Osteoblast (primary cell): Measurements from ENCODE around the gene GCC1. TPM values are rescaled to one million over a fixed set of nuclear protein-coding genes. Genes with fewer than 3 reads are reported as not detected.

Source experiments
- DNase-seq: peaks from one replicate; pipeline ENCODE4 v3.0.0; 2011; ENCODE audit warnings: low spot score, mixed read lengths; ENCODE audit not compliant: insufficient read length; ENCODE audit errors: missing footprints
- H2AFZ ChIP-seq: 2 replicates; pipeline ENCODE4 v1.6.0; 2011; ENCODE audit warnings: mild to moderate bottlenecking, low read length
- H3K27ac ChIP-seq: 2 replicates; pipeline ENCODE4 v1.5.1; 2011; ENCODE audit warnings: mild to moderate bottlenecking, low read depth, low read length, moderate library complexity
- H3K27me3 ChIP-seq: 2 replicates; pipeline ENCODE4 v1.6.0; 2012; ENCODE audit warnings: mild to moderate bottlenecking, control low read depth, inconsistent platforms, low read length, moderate library complexity; ENCODE audit not compliant: insufficient read depth
- H3K36me3 ChIP-seq: 2 replicates; pipeline ENCODE4 v1.5.1; 2011; ENCODE audit warnings: mild to moderate bottlenecking, low read length, control low read depth, moderate library complexity; ENCODE audit not compliant: insufficient read depth
- H3K4me1 ChIP-seq: 2 replicates; pipeline ENCODE4 v1.5.1; 2011; ENCODE audit warnings: mild to moderate bottlenecking, low read length, control low read depth, moderate library complexity; ENCODE audit not compliant: insufficient read depth
- H3K4me2 ChIP-seq: 2 replicates; pipeline ENCODE4 v1.6.0; 2011; ENCODE audit warnings: mild to moderate bottlenecking, low read length; ENCODE audit not compliant: insufficient read depth
- H3K4me3 ChIP-seq: fragments of 200-600 bp; sonication (generic); 3 replicates; pipeline ENCODE4 v1.5.1; 2012; ENCODE audit warnings: mild to moderate bottlenecking, low read length, inconsistent platforms; ENCODE audit not compliant: insufficient read depth
- H3K79me2 ChIP-seq: 2 replicates; pipeline ENCODE4 v1.6.0; 2012; ENCODE audit warnings: mild to moderate bottlenecking, low read length, control low read depth, inconsistent platforms; ENCODE audit not compliant: insufficient read depth
- H3K9me3 ChIP-seq: 2 replicates; pipeline ENCODE4 v1.5.1; 2011; ENCODE audit warnings: low read depth, low read length, control low read depth
- H4K20me1 ChIP-seq: 2 replicates; pipeline ENCODE4 v1.6.0; 2012; ENCODE audit warnings: mild to moderate bottlenecking, low read length, control low read depth; ENCODE audit not compliant: insufficient read depth
- total RNA-seq: library from RNA; depleted of rRNA; stranded (reverse); fragments of >200 nt; gene quantifications from 2 replicates; pipeline ENCODE4 v1.2.3, GENCODE V29; 2012
- TF ChIP-seq, protein P1 (sequence below): IDR thresholded peaks from 2 replicates; pipeline ENCODE4 v1.5.1; 2011; ENCODE audit warnings: mild to moderate bottlenecking, low read depth, low read length, moderate library complexity; ENCODE audit errors: extremely low read depth

Gene GCC1
- total RNA-seq, 1 donor: 24.2 TPM

DNA sequence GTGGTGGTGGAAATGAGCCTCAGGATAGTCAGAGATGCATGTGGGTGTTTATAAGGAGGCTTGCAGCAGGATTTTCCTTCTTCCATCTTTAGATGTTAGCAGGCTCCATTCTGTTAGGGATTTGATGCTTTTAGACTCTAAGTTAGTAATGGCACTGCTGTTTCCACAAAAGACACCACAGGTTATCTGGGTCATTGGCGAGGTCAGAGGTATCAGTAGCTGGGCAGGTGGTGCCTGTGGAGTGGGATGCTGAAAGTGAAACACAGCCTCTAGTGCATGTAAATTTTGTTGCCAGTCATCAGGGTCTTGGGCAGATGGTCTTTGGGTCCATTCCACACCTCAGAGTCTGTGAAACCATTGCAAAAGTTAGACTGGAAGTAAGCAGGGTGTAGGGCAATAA, 33.4 kb upstream of the GCC1 start:
- Histone ChIP-seq H3K4me3 (no peak overlapping the region), H3K27ac (no peak overlapping the region), H3K4me1 (no peaks in the 10 kb centered on the region), H3K9me3 (no peaks in the 10 kb centered on the region), H3K79me2 (no peaks in the 10 kb centered on the region), H3K27me3 (peaks cover 84% of the 10 kb centered on the region), H3K4me2 (no peak overlapping the region), H3K36me3 (no peaks in the 10 kb centered on the region), H4K20me1 (peaks cover 2% of the 10 kb centered on the region), H2AFZ (no peak overlapping the region)
- TF ChIP-seq, protein P1, sequence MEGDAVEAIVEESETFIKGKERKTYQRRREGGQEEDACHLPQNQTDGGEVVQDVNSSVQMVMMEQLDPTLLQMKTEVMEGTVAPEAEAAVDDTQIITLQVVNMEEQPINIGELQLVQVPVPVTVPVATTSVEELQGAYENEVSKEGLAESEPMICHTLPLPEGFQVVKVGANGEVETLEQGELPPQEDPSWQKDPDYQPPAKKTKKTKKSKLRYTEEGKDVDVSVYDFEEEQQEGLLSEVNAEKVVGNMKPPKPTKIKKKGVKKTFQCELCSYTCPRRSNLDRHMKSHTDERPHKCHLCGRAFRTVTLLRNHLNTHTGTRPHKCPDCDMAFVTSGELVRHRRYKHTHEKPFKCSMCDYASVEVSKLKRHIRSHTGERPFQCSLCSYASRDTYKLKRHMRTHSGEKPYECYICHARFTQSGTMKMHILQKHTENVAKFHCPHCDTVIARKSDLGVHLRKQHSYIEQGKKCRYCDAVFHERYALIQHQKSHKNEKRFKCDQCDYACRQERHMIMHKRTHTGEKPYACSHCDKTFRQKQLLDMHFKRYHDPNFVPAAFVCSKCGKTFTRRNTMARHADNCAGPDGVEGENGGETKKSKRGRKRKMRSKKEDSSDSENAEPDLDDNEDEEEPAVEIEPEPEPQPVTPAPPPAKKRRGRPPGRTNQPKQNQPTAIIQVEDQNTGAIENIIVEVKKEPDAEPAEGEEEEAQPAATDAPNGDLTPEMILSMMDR: no peak
- DNase-seq: no peak

DNA sequence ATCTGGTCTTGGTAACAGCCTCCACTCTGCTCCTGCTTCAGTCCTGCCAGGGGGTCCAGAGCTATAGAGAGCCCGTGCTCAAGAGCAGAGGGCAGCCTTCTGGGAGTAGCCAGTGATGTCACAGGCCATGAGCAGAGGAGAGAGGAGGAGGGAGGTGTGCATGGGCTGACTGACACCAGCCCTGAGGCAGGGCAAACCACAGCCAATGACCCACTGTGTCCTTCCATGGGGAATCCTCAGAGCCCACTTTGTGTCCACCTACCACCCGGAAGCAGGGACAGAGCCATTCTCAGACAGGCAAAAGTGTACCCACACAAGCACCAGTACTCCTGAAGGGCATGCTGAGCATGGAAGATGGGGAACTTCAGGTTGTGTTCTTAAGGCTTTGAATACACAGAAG, 32.6 kb upstream of the GCC1 start, which contains the start of gene PAX4:
Gene PAX4 (minus strand): TSS at position 101 of the 400 bp plus-strand sequence. CDS start 2,214 bp downstream, outside the sequence.
- no peak within 1 kb of the TSS for H3K4me2 ChIP-seq
- H4K20me1 ChIP-seq: peaks cover 2% of the 10 kb centered on the region
- no peak within 1 kb of the TSS for H3K4me3 ChIP-seq
- no peak within 1 kb of the TSS for H3K27ac ChIP-seq
- DNase-seq: no peak
- H3K9me3 ChIP-seq: no peaks in the 10 kb centered on the region
- no peaks in the 10 kb centered on the region for H3K79me2 ChIP-seq
- H3K36me3 ChIP-seq: no peaks in the 10 kb centered on the region
- peaks cover 83% of the 10 kb centered on the region for H3K27me3 ChIP-seq
- TF ChIP-seq, protein P1: no peak
- H3K4me1 ChIP-seq: no peaks in the 10 kb centered on the region
- no peak within 1 kb of the TSS for H2AFZ ChIP-seq

DNA sequence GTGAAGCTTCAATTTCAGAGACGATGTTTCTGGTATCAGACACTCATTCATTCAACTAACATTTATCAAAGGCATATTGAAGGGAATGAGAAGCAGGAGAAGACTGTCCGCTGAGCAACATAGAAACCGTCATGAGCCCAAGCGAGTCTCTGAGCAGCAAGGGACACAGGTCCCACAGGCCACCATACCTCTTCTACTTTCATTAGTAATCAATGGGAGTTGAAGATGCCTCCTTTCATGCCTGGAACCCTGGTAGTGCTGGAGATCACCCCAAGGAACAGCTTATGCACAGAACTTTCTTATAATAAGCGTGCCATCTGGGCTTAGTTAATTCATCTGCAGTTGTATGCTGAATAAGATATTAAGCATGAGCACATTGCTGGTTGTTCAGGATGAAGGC, 31.3 kb upstream of the GCC1 start:
- Histone ChIP-seq H3K4me1 (no peaks in the 10 kb centered on the region), H3K4me2 (no peak overlapping the region), H3K9me3 (no peaks in the 10 kb centered on the region), H2AFZ (no peak overlapping the region), H3K4me3 (no peak overlapping the region), H4K20me1 (peaks cover 2% of the 10 kb centered on the region), H3K27me3 (peaks cover 72% of the 10 kb centered on the region), H3K36me3 (no peaks in the 10 kb centered on the region), H3K79me2 (no peaks in the 10 kb centered on the region), H3K27ac (no peak overlapping the region)
- TF ChIP-seq, protein P1: no peak
- no peak for DNase-seq

DNA sequence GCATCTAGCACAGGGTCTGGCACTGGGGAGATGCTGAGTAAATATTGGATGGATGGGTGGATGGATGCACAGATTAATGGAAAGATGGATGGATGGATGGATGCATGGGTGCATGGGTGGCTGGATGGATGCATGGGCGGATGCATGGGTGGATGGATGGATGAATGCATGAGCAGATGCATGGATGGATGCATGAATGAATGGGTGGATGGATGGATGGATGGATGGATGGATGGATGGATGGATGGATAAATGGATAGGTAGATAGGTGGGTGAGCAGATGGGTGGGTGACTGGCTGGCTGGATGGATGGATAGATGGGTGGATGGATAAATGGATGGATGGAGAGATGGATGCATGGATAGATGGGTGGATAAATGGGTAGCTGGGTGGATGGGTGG, 26.9 kb upstream of the GCC1 start:
- Histone ChIP-seq H3K79me2 (no peaks in the 10 kb centered on the region), H3K9me3 (no peaks in the 10 kb centered on the region), H3K27ac (no peak overlapping the region), H4K20me1 (no peaks in the 10 kb centered on the region), H3K4me3 (no peak overlapping the region), H3K36me3 (no peaks in the 10 kb centered on the region), H2AFZ (no peak overlapping the region), H3K27me3 (peaks cover 32% of the 10 kb centered on the region), H3K4me2 (no peak overlapping the region), H3K4me1 (no peaks in the 10 kb centered on the region)
- DNase-seq: no peak
- TF ChIP-seq, protein P1: no peak
